ENCODE measurements around the gene RASGRP2.

Gene RASGRP2

DNA sequence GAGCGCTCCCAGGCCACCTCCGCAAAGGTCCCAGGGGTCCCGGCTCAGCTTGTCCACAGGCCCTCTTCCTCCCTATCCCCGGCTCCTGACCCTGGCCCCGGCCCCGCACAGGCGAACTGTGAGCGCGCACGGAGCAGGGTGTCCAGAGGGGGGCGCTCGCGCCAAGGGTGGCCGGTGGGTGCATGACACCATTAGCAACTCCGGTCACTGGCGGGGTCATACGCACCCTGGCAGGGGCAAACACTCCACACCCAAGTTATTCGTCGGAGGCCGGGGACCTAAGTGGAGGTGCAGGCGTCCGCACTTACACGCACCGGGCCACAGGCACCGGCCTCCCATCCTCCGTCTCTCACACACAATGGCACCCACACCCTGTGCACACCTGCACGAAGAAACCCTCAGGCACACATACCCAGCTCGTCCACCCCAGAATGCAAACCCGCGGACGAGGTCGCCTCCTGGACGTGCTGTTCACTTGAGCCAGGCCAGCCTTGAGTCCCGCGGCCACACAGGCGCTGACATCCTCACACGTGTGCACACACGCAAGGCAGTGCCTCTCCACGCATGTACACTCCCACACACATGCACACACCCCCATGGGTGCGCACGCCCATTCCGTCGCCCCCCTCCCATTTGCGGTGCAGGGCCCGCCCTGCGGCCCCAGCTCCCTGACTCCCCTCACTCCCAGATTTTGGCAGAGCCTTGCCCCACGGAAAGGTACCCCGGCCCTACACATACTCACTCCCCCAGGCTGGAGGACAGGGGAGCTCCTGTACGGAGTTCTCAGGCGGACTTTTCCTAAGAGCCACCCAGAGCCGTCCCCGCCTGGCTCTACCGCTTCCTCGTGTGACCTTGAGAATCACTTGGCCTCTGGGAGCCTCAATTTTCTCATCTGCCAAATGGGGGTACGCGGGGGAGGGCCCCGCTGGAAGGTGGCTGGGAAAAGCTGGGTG is at the start of gene RASGRP2:
Gene RASGRP2, minus strand, starts transcription at position 552 of the 953 bp plus-strand sequence. CDS start 1,276 bp downstream, outside the sequence.
- DNase-seq (ENCODE audit: low spot score): no peak

- DNase-seq (ENCODE audit: low spot score): no peak
Observed at GRCh38 chr11:64792482-64792881, 48.5 kb upstream of the RASGRP2 start.

DNA sequence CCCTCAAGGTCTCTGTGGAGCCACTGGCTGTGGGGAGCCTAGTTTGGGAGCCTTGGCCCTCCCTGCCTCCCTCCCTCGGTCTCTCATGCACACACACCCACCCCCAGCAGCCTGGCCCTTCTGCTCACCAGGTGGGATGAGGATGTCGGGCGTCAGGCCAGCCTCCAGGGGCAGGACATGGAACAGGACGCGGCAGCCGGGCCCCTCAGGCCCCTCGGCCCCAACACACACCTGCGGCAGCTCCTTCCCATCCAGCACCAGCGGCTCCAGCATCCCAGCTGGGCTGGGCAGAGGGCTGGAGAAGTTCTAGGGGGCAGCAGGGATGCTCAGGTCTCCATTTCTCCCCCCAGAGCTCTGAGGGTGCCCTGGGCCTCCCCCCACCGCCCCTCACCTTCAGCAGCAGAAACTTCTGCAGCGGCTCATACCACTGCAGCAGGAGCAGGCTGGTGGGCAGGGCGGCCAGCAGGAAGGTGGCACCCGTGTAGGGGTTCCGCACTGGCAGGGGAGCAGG is 47.9 kb upstream of the RASGRP2 start:
- no peak for DNase-seq (ENCODE audit: low spot score)

- DNase-seq (ENCODE audit: low spot score): no peak
Observed at GRCh38 chr11:64790205-64791095, 46.5 kb upstream of the RASGRP2 start.

GRCh38 chr11:64789331-64790204 is 45.6 kb upstream of the RASGRP2 start:
- DNase-seq (ENCODE audit: low spot score): no peak

GRCh38 chr11:64788321-64789215 is 44.6 kb upstream of the RASGRP2 start:
- no peak for DNase-seq (ENCODE audit: low spot score)

- DNase-seq (ENCODE audit: low spot score): peak; percentile 18
Observed at GRCh38 chr11:64787526-64788320, 43.8 kb upstream of the RASGRP2 start.

GRCh38 chr11:64786308-64786707 is 42.4 kb upstream of the RASGRP2 start:
- DNase-seq (ENCODE audit: low spot score): no peak

DNA sequence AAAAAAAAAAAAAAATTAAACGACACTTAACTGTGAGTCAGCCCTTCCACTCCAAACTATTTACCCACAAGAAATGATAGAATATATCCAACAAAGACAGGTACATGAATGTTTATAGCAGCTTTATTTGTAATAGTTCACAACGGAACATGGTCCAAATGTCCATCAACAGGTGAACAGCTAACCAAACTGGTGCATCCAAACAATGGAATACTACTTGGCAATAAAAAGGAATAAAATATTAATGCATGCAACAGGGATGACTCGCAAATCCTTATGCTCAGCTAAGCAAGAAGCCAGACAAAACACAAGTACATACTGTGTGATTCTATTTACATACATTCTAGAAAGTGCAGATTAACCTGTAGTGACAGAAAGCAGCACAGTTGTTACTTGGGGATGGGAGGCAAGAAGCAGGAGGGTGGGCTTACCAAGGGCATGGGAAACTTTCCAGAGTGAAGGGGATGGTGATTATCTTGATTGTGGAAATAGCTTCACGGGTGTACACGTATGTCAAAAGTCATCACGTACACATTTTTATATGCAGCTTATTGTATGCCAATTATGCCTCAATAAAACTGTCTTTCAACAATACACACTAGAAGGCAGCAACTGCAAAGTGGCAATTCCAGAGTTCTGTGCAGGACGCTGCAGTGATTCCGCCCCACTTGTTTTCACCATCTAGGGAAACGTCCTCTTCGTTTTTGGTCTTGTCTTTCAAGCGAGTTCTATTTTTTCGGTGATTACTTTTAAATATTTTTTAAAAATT is 41.1 kb upstream of the RASGRP2 start:
- no peak for DNase-seq (ENCODE audit: low spot score)

- DNase-seq (ENCODE audit: low spot score): peak; percentile 99
Observed at GRCh38 chr11:64778473-64779298, 34.7 kb upstream of the RASGRP2 start, which contains the start of gene SF1. Gene SF1, minus strand, starts transcription at chr11:64778542. Its CDS starts 150 bp downstream, at chr11:64778392.

DNA sequence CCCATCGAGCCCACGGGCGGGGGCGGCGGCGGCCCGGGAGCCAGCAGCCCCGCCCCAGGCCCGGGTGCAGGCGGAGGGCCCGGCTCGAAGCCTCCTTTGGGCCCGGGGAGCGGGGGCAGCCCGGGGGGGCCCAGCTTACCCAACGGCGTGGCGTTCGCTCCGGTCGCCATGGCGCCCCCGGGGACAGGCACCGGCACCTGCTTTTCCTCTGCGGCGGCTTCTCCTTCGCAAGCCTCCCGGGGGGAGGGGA is 34.2 kb upstream of the RASGRP2 start:
- DNase-seq (ENCODE audit: low spot score): no peak

GRCh38 chr11:64777449-64778222 is 33.7 kb upstream of the RASGRP2 start:
- DNase-seq (ENCODE audit: low spot score): peak; percentile 77

GRCh38 chr11:64776875-64777274 is 32.9 kb upstream of the RASGRP2 start:
- DNase-seq (ENCODE audit: low spot score): no peak

GRCh38 chr11:64776425-64776824 is 32.5 kb upstream of the RASGRP2 start:
- DNase-seq (ENCODE audit: low spot score): no peak

- DNase-seq (ENCODE audit: low spot score): no peak
Observed at GRCh38 chr11:64774144-64774543, 30.2 kb upstream of the RASGRP2 start.

GRCh38 chr11:64772303-64773018 is 28.5 kb upstream of the RASGRP2 start:
- no peak for DNase-seq (ENCODE audit: low spot score)

- no peak for DNase-seq (ENCODE audit: low spot score)
Observed at GRCh38 chr11:64771861-64772260, 27.9 kb upstream of the RASGRP2 start.
